Gastroesophageal sphincter (tissue), 4 donors: ENCODE data around the gene C1orf35. TPM values are rescaled to one million over a fixed set of nuclear protein-coding genes. Genes with fewer than 3 reads are reported as not detected.

ENCODE experiments used
- ATAC-seq: fragments of 150-250 bp; one replicate; pipeline ENCODE4 v1.9.1; 2016; ENCODE audit warnings: mild to moderate bottlenecking, moderate library complexity
- H3K27ac ChIP-seq, 4 donors: fragments of 200-600 bp; sonication (generic) in 3 of 4; 1 replicate in 3 of 4; 2 replicates in 1 of 4; pipeline ENCODE4 v1.5.1; 2016 to 2019
- H3K27me3 ChIP-seq: fragments of 200-600 bp; sonication (generic); one replicate; pipeline ENCODE4 v1.5.1; 2019
- H3K36me3 ChIP-seq, 2 donors: fragments of 200-600 bp; sonication (generic); one replicate each; pipeline ENCODE4 v1.5.1; 2019; ENCODE audit warnings: control low read depth in 1 of 2
- H3K4me1 ChIP-seq, 3 donors: fragments of 200-600 bp; sonication (generic); 1 replicate in 2 of 3; 2 replicates in 1 of 3; pipeline ENCODE4 v1.5.1; 2016 to 2019; ENCODE audit warnings: control low read depth in 2 of 3
- H3K4me3 ChIP-seq, 2 donors: fragments of 200-600 bp; sonication (generic); one replicate each; pipeline ENCODE4 v1.5.1; 2019; ENCODE audit warnings: mild to moderate bottlenecking in 1 of 2, moderate library complexity in 1 of 2
- H3K9me3 ChIP-seq, 3 donors: fragments of 200-600 bp; sonication (generic); one replicate each; pipeline ENCODE4 v1.5.1; 2017 to 2019; ENCODE audit warnings: control low read depth in 2 of 3
- EP300 ChIP-seq: sonication (generic); formaldehyde crosslinking; IDR thresholded peaks from one replicate; pipeline ENCODE4 v1.6.1; 2017; ENCODE audit warnings: antibody characterized with exemption, mild to moderate bottlenecking
- POLR2A ChIP-seq, 2 donors: fragments of 450-650 bp; IDR thresholded peaks; one replicate each; pipeline ENCODE4 v1.6.1; 2017; ENCODE audit warnings: antibody characterized with exemption in 2 of 2, mild to moderate bottlenecking in 2 of 2, moderate library complexity in 1 of 2
- POLR2AphosphoS5 ChIP-seq: sonication (generic); formaldehyde crosslinking; IDR thresholded peaks from one replicate; pipeline ENCODE4 v1.6.1; 2017; ENCODE audit warnings: antibody characterized with exemption
- WGBS, 2 donors: methylation state at CpG; one replicate each; pipeline ENCODE4 v1.1.5; 2018; ENCODE audit warnings: low coverage in 1 of 2; 5-methylcytosine and 5-hydroxymethylcytosine counted together
- total RNA-seq, 4 donors: library from RNA; depleted of rRNA; stranded (reverse); fragments of >200 nt; gene quantifications; one replicate each; pipeline ENCODE4 v1.1.0, GENCODE V29; 2016
- TF ChIP-seq, protein P1 (sequence below), 4 experiments: fragments of 200-600 bp in 2 of 4; fragments of 450-650 bp in 2 of 4; sonication (generic) in 1 of 4; IDR thresholded peaks; one replicate each; pipeline ENCODE4 v1.5.1; 2017 to 2019; ENCODE audit warnings: antibody characterized with exemption in 4 of 4, mild to moderate bottlenecking in 2 of 4, moderate library complexity in 2 of 4

Gene C1orf35
- total RNA-seq, 4 donors from 2014 or later = 11.6 to 16.0 (median 14.6) TPM

GRCh38 chr1:228147768-228148167 is 44.6 kb upstream of the C1orf35 start:
- Histone ChIP-seq H3K36me3 (peaks cover 0 to 43% of the 10 kb centered on the region in 2 donors), H3K27me3 (no peaks in the 10 kb centered on the region), H3K4me1 (peaks cover 6 to 98% (median 62%) of the 10 kb centered on the region in 3 donors), H3K9me3 (no peaks in the 10 kb centered on the region), H3K4me3 (no peak overlapping the region), H3K27ac (peak overlapping the region in 3 of 4 donors; percentile 88 to 98 (median 91))
- 95% methylated on average over 2 of the region's 4 CpGs; no CpG with 5 or more reads in 1 of the 2 donors for WGBS, 2 donors
- ATAC-seq = no peak
- no peak for TF ChIP-seq EP300

- ATAC-seq = no peak
- 80% methylated on average over 1 of the region's 20 CpGs; no CpG with 5 or more reads in 1 of the 2 donors for WGBS, 2 donors
- Histone ChIP-seq H3K27me3 (no peaks in the 10 kb centered on the region), H3K9me3 (no peaks in the 10 kb centered on the region), H3K27ac (peak overlapping the region in 1 of 4 donors; percentile 88), H3K36me3 (peaks cover 0 to 44% of the 10 kb centered on the region in 2 donors), H3K4me1 (peaks cover 7 to 98% (median 65%) of the 10 kb centered on the region in 3 donors), H3K4me3 (no peak overlapping the region)
- no peak for TF ChIP-seq POLR2A (IDR thresholded peaks at IDR 0.05)
- TF ChIP-seq POLR2AphosphoS5 = no peak
- TF ChIP-seq, protein P1, sequence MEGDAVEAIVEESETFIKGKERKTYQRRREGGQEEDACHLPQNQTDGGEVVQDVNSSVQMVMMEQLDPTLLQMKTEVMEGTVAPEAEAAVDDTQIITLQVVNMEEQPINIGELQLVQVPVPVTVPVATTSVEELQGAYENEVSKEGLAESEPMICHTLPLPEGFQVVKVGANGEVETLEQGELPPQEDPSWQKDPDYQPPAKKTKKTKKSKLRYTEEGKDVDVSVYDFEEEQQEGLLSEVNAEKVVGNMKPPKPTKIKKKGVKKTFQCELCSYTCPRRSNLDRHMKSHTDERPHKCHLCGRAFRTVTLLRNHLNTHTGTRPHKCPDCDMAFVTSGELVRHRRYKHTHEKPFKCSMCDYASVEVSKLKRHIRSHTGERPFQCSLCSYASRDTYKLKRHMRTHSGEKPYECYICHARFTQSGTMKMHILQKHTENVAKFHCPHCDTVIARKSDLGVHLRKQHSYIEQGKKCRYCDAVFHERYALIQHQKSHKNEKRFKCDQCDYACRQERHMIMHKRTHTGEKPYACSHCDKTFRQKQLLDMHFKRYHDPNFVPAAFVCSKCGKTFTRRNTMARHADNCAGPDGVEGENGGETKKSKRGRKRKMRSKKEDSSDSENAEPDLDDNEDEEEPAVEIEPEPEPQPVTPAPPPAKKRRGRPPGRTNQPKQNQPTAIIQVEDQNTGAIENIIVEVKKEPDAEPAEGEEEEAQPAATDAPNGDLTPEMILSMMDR (IDR thresholded peaks at IDR 0.05) = no peak
- no peak for TF ChIP-seq EP300
These were observed 44.1 kb upstream of the C1orf35 start for GRCh38 chr1:228147151-228147693.

DNA sequence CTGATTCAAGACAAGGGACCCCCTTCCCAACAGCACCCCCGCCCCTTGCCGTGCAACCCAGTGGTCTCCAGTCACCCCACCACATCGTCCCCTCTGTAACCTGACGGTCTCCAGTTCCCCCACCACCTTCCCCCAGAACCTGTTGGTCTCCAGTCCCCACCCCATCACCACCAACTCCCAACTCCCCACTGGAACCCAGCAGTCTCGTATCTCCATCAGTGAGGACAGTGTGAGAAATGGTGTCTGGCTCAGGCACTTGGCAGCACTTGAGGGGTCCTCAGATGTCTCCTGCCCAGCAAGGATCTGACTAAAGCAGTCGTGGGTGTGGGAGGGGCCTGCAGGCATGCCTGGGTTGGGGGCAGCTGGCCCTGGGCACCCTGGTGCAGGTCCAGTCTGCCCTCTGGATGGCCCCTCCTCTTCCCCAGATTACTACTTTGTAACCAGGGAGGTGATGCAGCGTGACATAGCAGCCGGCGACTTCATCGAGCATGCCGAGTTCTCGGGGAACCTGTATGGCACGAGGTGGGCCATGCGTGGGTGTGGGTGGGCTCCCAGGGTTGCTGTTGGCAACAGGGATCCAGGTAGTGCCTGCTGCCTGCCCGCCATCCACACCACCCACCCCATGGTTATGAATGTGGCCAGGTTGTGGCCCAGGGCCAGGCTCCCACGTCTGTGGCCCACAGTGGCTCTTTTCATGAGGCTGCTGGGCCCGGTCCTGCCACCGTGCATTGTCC is 43.5 kb upstream of the C1orf35 start:
- no peaks in the 10 kb centered on the region for H3K9me3 ChIP-seq
- TF ChIP-seq POLR2AphosphoS5 (no peak), EP300 (no peak), POLR2A (IDR thresholded peaks at IDR 0.05) (no peak)
- TF ChIP-seq, protein P1 (IDR thresholded peaks at IDR 0.05) = no peak
- WGBS, 2 donors = 95% methylated on average over 4 of the region's 18 CpGs; no CpG with 5 or more reads in 1 of the 2 donors
- H3K4me3 ChIP-seq = no peak overlapping the region
- no peaks in the 10 kb centered on the region for H3K27me3 ChIP-seq
- no peak overlapping the region for H3K27ac ChIP-seq
- peaks cover 0 to 51% of the 10 kb centered on the region in 2 donors for H3K36me3 ChIP-seq
- ATAC-seq = no peak
- peaks cover 12 to 98% (median 65%) of the 10 kb centered on the region in 3 donors for H3K4me1 ChIP-seq

GRCh38 chr1:228145463-228146416 is 42.6 kb upstream of the C1orf35 start:
- TF ChIP-seq POLR2AphosphoS5 (no peak), EP300 (no peak), POLR2A (IDR thresholded peaks at IDR 0.05) (no peak)
- TF ChIP-seq, protein P1 (IDR thresholded peaks at IDR 0.05) = no peak
- peaks cover 6 to 98% (median 64%) of the 10 kb centered on the region in 3 donors for H3K4me1 ChIP-seq
- peaks cover 0 to 53% of the 10 kb centered on the region in 2 donors for H3K36me3 ChIP-seq
- 80 to 94% methylated on average over 2 to 3 of the region's 31 CpGs for whole genome bisulfite sequencing, 2 donors
- H3K27me3 ChIP-seq = no peaks in the 10 kb centered on the region
- H3K9me3 ChIP-seq = no peaks in the 10 kb centered on the region
- H3K27ac ChIP-seq = peak overlapping the region in 1 of 4 donors; percentile 7
- H3K4me3 ChIP-seq = no peak overlapping the region
- ATAC-seq = no peak

DNA sequence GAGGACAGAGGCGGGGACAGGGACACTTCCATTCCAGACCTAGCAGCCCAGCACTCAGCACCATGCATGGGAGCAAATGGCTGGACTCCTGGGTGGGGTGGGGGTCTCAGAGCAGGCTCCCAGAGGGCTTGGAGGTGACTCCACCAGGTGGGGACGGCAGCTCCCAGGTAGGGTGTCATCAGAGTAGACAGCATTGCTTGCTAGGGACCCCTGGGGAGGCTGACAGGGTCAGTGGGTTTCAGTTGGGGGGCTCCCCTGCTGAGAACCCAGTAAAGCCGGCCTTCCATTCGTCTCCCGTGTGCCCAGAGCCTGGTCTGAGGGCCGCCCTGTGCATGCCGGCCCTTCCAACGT is 41.8 kb upstream of the C1orf35 start:
- no peak overlapping the region for H3K4me3 ChIP-seq
- peaks cover 0 to 53% of the 10 kb centered on the region in 2 donors for H3K36me3 ChIP-seq
- peak overlapping the region in 1 of 4 donors; percentile 7 for H3K27ac ChIP-seq
- no peaks in the 10 kb centered on the region for H3K9me3 ChIP-seq
- no peaks in the 10 kb centered on the region for H3K27me3 ChIP-seq
- TF ChIP-seq, protein P1 (IDR thresholded peaks at IDR 0.05) = no peak
- TF ChIP-seq EP300 (no peak), POLR2A (IDR thresholded peaks at IDR 0.05) (no peak), POLR2AphosphoS5 (no peak)
- WGBS, 2 donors = no CpG with 5 or more reads among the region's 8 CpGs
- ATAC-seq = no peak
- H3K4me1 ChIP-seq = peaks cover 6 to 93% (median 57%) of the 10 kb centered on the region in 3 donors
